ENCODE results near the gene TVP23A.

- TF ChIP-seq YY1 (IDR thresholded peaks at IDR 0.05; ENCODE audit: insufficient read depth, insufficient read length) (no peak), ZNF274 (IDR thresholded peaks at IDR 0.05; ENCODE audit: low read depth, low read length) (no peak), SUZ12 (IDR thresholded peaks at IDR 0.05; ENCODE audit: extremely low read depth, insufficient read depth, insufficient read length) (no peak)
These were observed 76.8 kb downstream of the TVP23A start for GRCh38 chr16:10741844-10742243.

Data from NT2/D1 (cell line).